Endothelial cell of umbilical vein (primary cell): Measurements from ENCODE around the gene UPK3A. TPM values are rescaled to one million over a fixed set of nuclear protein-coding genes. Genes with fewer than 3 reads are reported as not detected.

Experiments
- BruUV-seq: library from RNA; stranded (reverse); fragments of 400-500 nt; replicated peaks from 2 replicates; lab custom pipeline; 2021; lab: Mats Ljungman, UMichigan
- CTCF ChIA-PET: fragments of 300-600, 350-600 bp; sonication (Branson Sonifier 250); formaldehyde crosslinking; loops from one replicate; lab custom pipeline; 2021; ENCODE audit warnings: antibody characterized with exemption, inconsistent platforms; lab: Charles Lee
- POLR2A ChIA-PET: fragments of 300-600, 350-600 bp; sonication (Branson Sonifier 250); formaldehyde crosslinking; loops from one replicate; lab custom pipeline; 2021; ENCODE audit warnings: antibody characterized with exemption, inconsistent platforms; lab: Charles Lee
- DNase-seq: peaks from one replicate; pipeline ENCODE4 v3.0.0-alpha.2; 2011; ENCODE audit warnings: low read depth, low spot score
- FAIRE-seq: peaks from 2 replicates; lab custom pipeline; 2011; peaks lifted over from hg19 to GRCh38; lab: Jason Lieb, UNC
- H2AFZ ChIP-seq: 2 replicates; pipeline ENCODE4 v1.6.0; 2012; ENCODE audit warnings: low read depth, low read length, control low read depth, inconsistent platforms
- H3K27ac ChIP-seq: 2 replicates; pipeline ENCODE4 v1.5.1; 2011; ENCODE audit warnings: low read depth, mild to moderate bottlenecking, control low read depth, low read length, moderate library complexity; ENCODE audit not compliant: insufficient read depth
- H3K27me3 ChIP-seq, 2 experiments: 2 replicates each; pipeline versions ENCODE4 v1.6.0 to v1.6.1; 2011; ENCODE audit warnings: low read length in 2 of 2, mixed read lengths in 1 of 2; ENCODE audit not compliant: control insufficient read depth in 2 of 2, insufficient read depth in 2 of 2
- H3K36me3 ChIP-seq, 2 experiments: 2 replicates in 1 of 2; 3 replicates in 1 of 2; pipeline ENCODE4 v1.5.1; 2011; ENCODE audit warnings: low read length in 2 of 2, mild to moderate bottlenecking in 1 of 2, moderate library complexity in 1 of 2; ENCODE audit not compliant: control insufficient read depth in 2 of 2, insufficient read depth in 2 of 2; ENCODE audit errors: extremely low read depth in 1 of 2
- H3K4me1 ChIP-seq: 3 replicates; pipeline ENCODE4 v1.5.1; 2011; ENCODE audit warnings: mild to moderate bottlenecking, low read length; ENCODE audit not compliant: control insufficient read depth, insufficient read depth; ENCODE audit errors: extremely low read depth
- H3K4me2 ChIP-seq: 2 replicates; pipeline ENCODE4 v1.6.1; 2011; ENCODE audit warnings: low read length, control low read depth, mixed read lengths; ENCODE audit not compliant: insufficient read depth
- H3K4me3 ChIP-seq, 3 experiments: fragments of 200-600 bp in 1 of 3; sonication (generic), shearing (Covaris generic) in 1 of 3; replicated peaks in 1 of 3; 2 replicates each; pipeline ENCODE4 v1.5.1; 2011 to 2016; ENCODE audit warnings: control low read depth in 3 of 3, low read length in 3 of 3, mild to moderate bottlenecking in 2 of 3, inconsistent platforms in 1 of 3, low read depth in 1 of 3, moderate library complexity in 1 of 3; ENCODE audit not compliant: insufficient read depth in 1 of 3
- H3K79me2 ChIP-seq: 2 replicates; pipeline ENCODE4 v1.6.0; 2012; ENCODE audit warnings: low read length, inconsistent platforms; ENCODE audit not compliant: control insufficient read depth, insufficient read depth
- H3K9ac ChIP-seq: replicated peaks from 2 replicates; pipeline ENCODE3; 2011; ENCODE audit warnings: low read length, control low read depth; ENCODE audit not compliant: insufficient read depth; ENCODE audit errors: extremely low read depth
- H3K9me1 ChIP-seq: replicated peaks from 3 replicates; pipeline ENCODE4 v1.6.0; 2011; ENCODE audit warnings: mild to moderate bottlenecking, low read length; ENCODE audit not compliant: control insufficient read depth, insufficient read depth; ENCODE audit errors: extremely low read depth
- H3K9me3 ChIP-seq: replicated peaks from 2 replicates; pipeline ENCODE4 v1.5.1; 2012; ENCODE audit warnings: low read length, inconsistent platforms; ENCODE audit not compliant: control insufficient read depth, insufficient read depth
- H4K20me1 ChIP-seq: replicated peaks from 2 replicates; pipeline ENCODE3; 2011; ENCODE audit warnings: mild to moderate bottlenecking, low read length; ENCODE audit not compliant: control insufficient read depth, insufficient read depth; ENCODE audit errors: extremely low read depth
- CTCF ChIP-seq, 2 donors: IDR thresholded peaks; 1 replicate in 1 of 2; 2 replicates in 1 of 2; pipeline ENCODE4 v1.5.1; 2011; ENCODE audit warnings: low read length in 2 of 2, mild to moderate bottlenecking in 2 of 2, moderate library complexity in 2 of 2, control low read depth in 1 of 2, inconsistent platforms in 1 of 2, low read depth in 1 of 2; ENCODE audit not compliant: insufficient read depth in 1 of 2; ENCODE audit errors: extremely low read depth in 1 of 2
- EZH2 ChIP-seq: IDR thresholded peaks from 2 replicates; pipeline ENCODE4 v1.6.1; 2012; ENCODE audit warnings: borderline replicate concordance, low read depth, mild to moderate bottlenecking, moderate library complexity, low read length, inconsistent platforms; ENCODE audit not compliant: severe bottlenecking
- FOS ChIP-seq: IDR thresholded peaks from 2 replicates; pipeline ENCODE4 v1.6.1; 2011; ENCODE audit warnings: mild to moderate bottlenecking, low read length, moderate library complexity, borderline replicate concordance; ENCODE audit not compliant: insufficient read depth
- GATA2 ChIP-seq: IDR thresholded peaks from 2 replicates; pipeline ENCODE4 v1.7.0; 2011; ENCODE audit warnings: low read depth, mild to moderate bottlenecking, moderate library complexity, mixed read lengths, low read length; ENCODE audit not compliant: insufficient read length, insufficient read depth
- JUN ChIP-seq: IDR thresholded peaks from 2 replicates; pipeline ENCODE4 v1.6.1; 2011; ENCODE audit warnings: borderline replicate concordance, low read depth; ENCODE audit not compliant: insufficient read length, insufficient read depth
- MAX ChIP-seq: IDR thresholded peaks from 2 replicates; pipeline ENCODE4 v1.6.1; 2011; ENCODE audit not compliant: insufficient read depth, insufficient read length
- MYC ChIP-seq: IDR thresholded peaks from one replicate; pipeline ENCODE4 v1.6.1; 2011; ENCODE audit warnings: mild to moderate bottlenecking, low read depth, low read length
- POLR2A ChIP-seq: IDR thresholded peaks from 2 replicates; pipeline ENCODE4 v1.6.1; 2012; ENCODE audit warnings: low read depth, mild to moderate bottlenecking, control low read depth, low read length
- POLR2AphosphoS5 ChIP-seq: IDR thresholded peaks from 2 replicates; pipeline ENCODE4 v1.6.1; 2012; ENCODE audit warnings: low read depth, mild to moderate bottlenecking, control low read depth, low read length, moderate library complexity; ENCODE audit not compliant: insufficient read depth
- dilution Hi-C: fragments of 300-500 bp; cut with MboI; formaldehyde crosslinking; loops from one replicate; pipeline ENCODE4 v1.15.0; 2019; ENCODE audit warnings: low sequenced_read_pairs; ENCODE audit not compliant: extremely low pct_ligation_motif_present
- intact Hi-C: fragments of 100-400 bp; cut with micrococcal nuclease; formaldehyde crosslinking; loops from one replicate; pipeline ENCODE4 v1.10.0; 2022
- polyA plus RNA-seq, 4 experiments: library from polyadenylated mRNA; depleted of rRNA in 3 of 4; stranded (reverse) in 3 of 4; unstranded in 1 of 4; fragments of >200 nt; gene quantifications; 2 replicates each; pipeline versions ENCODE4 v1.2.1 to v1.2.3, GENCODE V29; 2011 to 2012; ENCODE audit warnings: missing spikeins in 1 of 4
- total RNA-seq: library from RNA; stranded (reverse); gene quantifications from 2 replicates; pipeline ENCODE4 v1.2.3, GENCODE V29; 2021

Gene UPK3A
- total and polyA plus RNA-seq, 2 donors (not counting 3 experiments of a cell fraction or from before 2014, with no cell fraction given): not detected

- peaks cover 2% of the 10 kb centered on the region for H3K4me1 ChIP-seq
- H3K9me3 ChIP-seq: no peaks in the 10 kb centered on the region
- H3K9ac ChIP-seq: no peak overlapping the region
- TF ChIP-seq MYC (no peak), POLR2AphosphoS5 (no peak), EZH2 (no peak), POLR2A (no peak), FOS (no peak), CTCF (IDR thresholded peaks at IDR 0.05; ENCODE audit: extremely low read depth in 1 of 2, insufficient read depth in 1 of 2, low read depth in 1 of 2, low read length in 2 of 2) (no peak), JUN (no peak), MAX (no peak), GATA2 (no peak)
- no peaks in the 10 kb centered on the region for H3K9me1 ChIP-seq
- H3K79me2 ChIP-seq: no peaks in the 10 kb centered on the region
- no peak overlapping the region for H3K4me2 ChIP-seq
- ChIA-PET POLR2A (no interaction called here), CTCF (interaction anchor here (2.2 kb wide), 1 partner anchor 13 kb away, joined by 4 read pairs; no protein-coding TSS in a partner anchor)
- BruUV-seq: no TSS peak
- no peak for DNase-seq
- H3K27ac ChIP-seq: no peak overlapping the region
- dilution Hi-C loops: no loop called here
- H3K36me3 ChIP-seq: peaks cover 7 to 30% of the 10 kb centered on the region in 2 experiments
- no peaks in the 10 kb centered on the region for H4K20me1 ChIP-seq
- no peaks in the 10 kb centered on the region for H3K27me3 ChIP-seq
- no peak overlapping the region for H2AFZ ChIP-seq
- FAIRE-seq: no peak
- intact Hi-C loops: no loop called here
- no peak overlapping the region for H3K4me3 ChIP-seq
Observed at GRCh38 chr22:45330548-45330947, 45.8 kb downstream of the UPK3A start.
